Heart right ventricle (tissue), 16 donors: ENCODE results near the gene CALR. TPM values are rescaled to one million over a fixed set of nuclear protein-coding genes. Genes with fewer than 3 reads are reported as not detected.
"Not testable (repeated sequence)": the region's sequence is repeated elsewhere in the genome, so short reads cannot be mapped to it uniquely, and the experiment has no call there.

Experiments used
- ATAC-seq, 8 donors: fragments of 200-7000 bp; cut with Tn5 transposase; one replicate each; pipeline ENCODE4 v1.9.1; 2020; ENCODE audit warnings: mild to moderate bottlenecking in 8 of 8, moderate library complexity in 8 of 8, moderate number of reproducible peaks in 1 of 8
- DNase-seq, 2 donors: peaks; one replicate each; pipeline ENCODE4 v3.0.0-alpha.2; 2020
- H3K27ac ChIP-seq, 10 donors: fragments of 200-600 bp; sonication (generic) in 2 of 10; one replicate each; pipeline versions ENCODE4 v1.5.0 to v1.8.0; 2020 to 2022; ENCODE audit warnings: mild to moderate bottlenecking in 3 of 10
- H3K27me3 ChIP-seq, 7 donors: fragments of 200-600 bp; one replicate each; pipeline ENCODE4 v1.8.0; 2021 to 2022; ENCODE audit warnings: mild to moderate bottlenecking in 2 of 7
- H3K36me3 ChIP-seq, 9 donors: fragments of 200-600 bp; sonication (generic) in 1 of 9; one replicate each; pipeline versions ENCODE4 v1.5.0 to v1.8.0; 2020 to 2022; ENCODE audit warnings: mild to moderate bottlenecking in 2 of 9
- H3K4me1 ChIP-seq, 9 donors: fragments of 200-600 bp; sonication (generic) in 1 of 9; one replicate each; pipeline versions ENCODE4 v1.5.0 to v1.8.0; 2020 to 2022; ENCODE audit warnings: mild to moderate bottlenecking in 4 of 9
- H3K4me3 ChIP-seq, 10 donors: fragments of 200-600 bp; sonication (generic) in 2 of 10; one replicate each; pipeline versions ENCODE4 v1.5.0 to v1.8.0; 2020 to 2022; ENCODE audit warnings: mild to moderate bottlenecking in 7 of 10, moderate library complexity in 2 of 10
- H3K9me3 ChIP-seq, 11 donors: fragments of 200-600 bp in 10 of 11; sonication (generic) in 2 of 11; one replicate each; pipeline versions ENCODE4 v1.5.0 to v1.8.0; 2013 to 2022; ENCODE audit warnings: mild to moderate bottlenecking in 2 of 11, control low read depth in 1 of 11, moderate library complexity in 1 of 11
- WGBS, 2 donors: extraction: QIAGEN DNeasy Blood & Tissue Kit; methylation state at CpG; one replicate each; pipeline ENCODE4 v1.1.7; 2013; ENCODE audit warnings: inconsistent platforms in 1 of 2; 5-methylcytosine and 5-hydroxymethylcytosine counted together
- intact Hi-C, 10 donors: fragments of 100-400 bp; cut with DNase I; formaldehyde crosslinking; loops; one replicate each; pipeline versions ENCODE4 v1.11.1 to v1.14.2; 2022
- polyA plus RNA-seq, 2 donors: library from polyadenylated mRNA; stranded (reverse); fragments of 200-250 nt; gene quantifications; one replicate each; pipeline ENCODE4 v1.2.3, GENCODE V29; 2013
- total RNA-seq, 10 donors: library from RNA; stranded (reverse); fragmentation: NEBNext Ultra II Directional in 3 of 10; extraction: Animal tissue kit (Norgen Biotek cat#: 25700) in 3 of 10; gene quantifications; one replicate each; pipeline versions ENCODE4 v1.2.1 to v1.2.4, GENCODE V29; 2021 to 2023
- TF ChIP-seq, protein P1 (sequence below), 9 donors: fragments of 200-600 bp; sonication (generic) in 2 of 9; IDR thresholded peaks; one replicate each; pipeline versions ENCODE4 v1.5.0 to v1.8.0; 2021 to 2022; ENCODE audit warnings: antibody characterized with exemption in 9 of 9, mild to moderate bottlenecking in 5 of 9, moderate library complexity in 1 of 9
- donor health status: Arrhythmogenic right ventricular cardiomyopathy.
- donor health status: ischemic (EF 13 %, LVEDD 7.1; RV severe dilation, severe dysfunction).
- donor health status: healthy with polysubstance abuse.
- donor health status: DM: no; HTN: yes; CAD: no.
- donor health status: DM: no; HTN: no; CAD: no.
- donor health status: ischemic (EF 25% LVEDD 6.9; RV normal size, moderate dysfunction).
- donor health status: ischemic (EF 25% LVEDD 5.7; RV mildly dilated, moderate dysfunction).
- donor health status: healthy.
- donor health status: DM: yes; HTN: yes; CAD: no.
- donor health status: Ischemic cardiomyopathy.
- donor health status: ischemic (EF 35%, LVEDD 5.7; RV mildly dilated, moderate dysfunction).
- donor health status: nonischemic (EF 11% LVEDD 7.7; RV severe dilation, severe dysfunction).
- donor health status: DM: yes; HTN: yes; CAD: no.
- donor health status: PGD.
- donor health status: ischemic (EF 29% LVEDD 5.4; RV normal size, mild dysfunction).
- donor health status: nonischemic (EF 23%, LVEDD 6.1; RV moderate dilation, normal function).

The CALR gene
- total and polyA plus RNA-seq, 12 donors = 197 to 830 (median 348) TPM

DNA sequence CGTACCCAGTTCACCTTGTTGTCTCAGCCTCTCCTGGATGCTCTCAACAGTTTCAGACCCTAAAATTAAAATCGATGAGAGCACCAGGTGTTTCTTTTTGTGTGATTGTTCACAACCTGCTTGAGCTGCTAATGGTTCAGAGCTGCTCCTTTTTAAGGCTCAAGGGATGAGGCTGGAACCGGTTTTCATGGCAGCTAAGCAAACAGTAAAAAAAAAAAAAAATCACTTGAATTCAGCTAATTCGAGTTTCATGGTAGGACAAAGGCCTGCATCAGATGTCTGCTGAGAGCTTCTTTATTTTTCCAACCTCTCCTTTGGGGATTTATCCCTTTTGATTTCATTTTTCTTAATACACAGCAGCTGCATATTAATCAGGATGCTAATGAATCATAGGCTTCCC lies 25.8 kb upstream of the CALR start:
- WGBS, 2 donors = 33 to 41% methylated on average over 4 of the region's 4 CpGs
- peak overlapping the region in 8 of 10 donors; percentile 56 to 80 (median 70) for H3K27ac ChIP-seq
- DNase-seq (no peak), ATAC-seq (peak in 1 of 8 donors; percentile 3)
- TF ChIP-seq, protein P1, sequence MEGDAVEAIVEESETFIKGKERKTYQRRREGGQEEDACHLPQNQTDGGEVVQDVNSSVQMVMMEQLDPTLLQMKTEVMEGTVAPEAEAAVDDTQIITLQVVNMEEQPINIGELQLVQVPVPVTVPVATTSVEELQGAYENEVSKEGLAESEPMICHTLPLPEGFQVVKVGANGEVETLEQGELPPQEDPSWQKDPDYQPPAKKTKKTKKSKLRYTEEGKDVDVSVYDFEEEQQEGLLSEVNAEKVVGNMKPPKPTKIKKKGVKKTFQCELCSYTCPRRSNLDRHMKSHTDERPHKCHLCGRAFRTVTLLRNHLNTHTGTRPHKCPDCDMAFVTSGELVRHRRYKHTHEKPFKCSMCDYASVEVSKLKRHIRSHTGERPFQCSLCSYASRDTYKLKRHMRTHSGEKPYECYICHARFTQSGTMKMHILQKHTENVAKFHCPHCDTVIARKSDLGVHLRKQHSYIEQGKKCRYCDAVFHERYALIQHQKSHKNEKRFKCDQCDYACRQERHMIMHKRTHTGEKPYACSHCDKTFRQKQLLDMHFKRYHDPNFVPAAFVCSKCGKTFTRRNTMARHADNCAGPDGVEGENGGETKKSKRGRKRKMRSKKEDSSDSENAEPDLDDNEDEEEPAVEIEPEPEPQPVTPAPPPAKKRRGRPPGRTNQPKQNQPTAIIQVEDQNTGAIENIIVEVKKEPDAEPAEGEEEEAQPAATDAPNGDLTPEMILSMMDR (IDR thresholded peaks at IDR 0.05) = no peak
- peaks cover 4 to 26% (median 20%) of the 10 kb centered on the region in 9 donors for H3K4me1 ChIP-seq
- no peaks in the 10 kb centered on the region for H3K27me3 ChIP-seq
- no peaks in the 10 kb centered on the region for H3K36me3 ChIP-seq
- no peaks in the 10 kb centered on the region for H3K9me3 ChIP-seq
- intact Hi-C loops = no loop called here
- H3K4me3 ChIP-seq = peak overlapping the region in 7 of 10 donors; percentile 10 to 40 (median 26)

- whole genome bisulfite sequencing, 2 donors = 2 to 4% methylated on average over 22 of the region's 22 CpGs
- Histone ChIP-seq H3K27me3 (no peaks in the 10 kb centered on the region), H3K4me3 (peak overlapping the region in 8 of 10 donors; percentile 2 to 40 (median 26)), H3K9me3 (no peaks in the 10 kb centered on the region), H3K27ac (peak overlapping the region in 9 of 10 donors; percentile 41 to 80 (median 67)), H3K36me3 (no peaks in the 10 kb centered on the region), H3K4me1 (peaks cover 4 to 26% (median 20%) of the 10 kb centered on the region in 9 donors)
- TF ChIP-seq, protein P1 (IDR thresholded peaks at IDR 0.05) = no peak
- intact Hi-C loops = no loop called here
- ATAC-seq (peak; percentile 77 to 92 (median 86)), DNase-seq (peak; percentile 71 to 75)
Observed at GRCh38 chr19:12913011-12913561, 25.3 kb upstream of the CALR start.

GRCh38 chr19:12913851-12914690 lies 24.3 kb upstream of the CALR start:
- Histone ChIP-seq H3K9me3 (no peaks in the 10 kb centered on the region), H3K27me3 (no peaks in the 10 kb centered on the region), H3K4me3 (no peak overlapping the region), H3K27ac (peak overlapping the region in 9 of 10 donors; percentile 41 to 80 (median 67)), H3K4me1 (peaks cover 4 to 32% (median 25%) of the 10 kb centered on the region in 9 donors), H3K36me3 (no peaks in the 10 kb centered on the region)
- ATAC-seq (peak in 3 of 8 donors; percentile 14 to 28 (median 16)), DNase-seq (no peak)
- TF ChIP-seq, protein P1 (IDR thresholded peaks at IDR 0.05) = no peak
- 45 to 52% methylated on average over 12 of the region's 12 CpGs for WGBS, 2 donors
- intact Hi-C loops = no loop called here

DNA sequence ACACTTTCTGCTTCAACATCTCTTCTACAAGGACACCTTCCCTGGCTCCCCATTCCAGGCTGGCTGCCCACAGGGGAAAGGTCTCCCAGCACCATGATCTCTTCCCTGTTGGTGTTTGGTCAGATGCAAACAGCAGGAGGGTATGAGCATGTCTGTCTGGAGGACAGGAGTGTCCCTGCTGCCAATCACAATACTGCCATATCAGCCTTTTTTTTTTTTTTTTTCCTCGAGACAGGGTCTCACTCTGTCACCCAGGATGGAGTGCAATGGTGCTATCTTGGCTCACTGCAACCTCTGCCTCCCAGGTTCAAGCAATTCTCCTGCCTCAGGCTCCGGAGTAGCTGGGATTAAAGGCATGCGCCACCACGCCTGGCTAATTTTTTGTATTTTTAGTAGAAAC lies 22.5 kb upstream of the CALR start:
- H3K27ac ChIP-seq, H3K4me3 ChIP-seq, DNase-seq, H3K9me3 ChIP-seq, H3K27me3 ChIP-seq, ATAC-seq, intact Hi-C loops, H3K36me3 ChIP-seq: not testable (repeated sequence)
- peaks cover 4 to 39% (median 25%) of the 10 kb centered on the region in 9 donors for H3K4me1 ChIP-seq
- 84 to 93% methylated on average over 4 of the region's 4 CpGs for WGBS, 2 donors
